ENCODE data around the gene GNAQ. TPM values are rescaled to one million over a fixed set of nuclear protein-coding genes. Genes with fewer than 3 reads are reported as not detected.

Gene GNAQ
- polyA plus RNA-seq, 1 of the 3 experiments (the other 2 are of a cell fraction) = 20.9 TPM

- H3K4me3 ChIP-seq (ENCODE audit: low read depth in 2 of 2, low read length in 1 of 2) = no peak overlapping the region
- DNase-seq = no peak
- H3K36me3 ChIP-seq (replicated peaks in 1 of 2; ENCODE audit: control insufficient read depth in 1 of 2, insufficient read depth in 2 of 2, low read length in 1 of 2) = no peaks in the 10 kb centered on the region
- H4K20me1 ChIP-seq (ENCODE audit: insufficient read depth) = peaks cover 3% of the 10 kb centered on the region
- ChIA-PET CTCF (no interaction called here), POLR2A (no interaction called here)
- H2AFZ ChIP-seq (ENCODE audit: low read depth) = no peak overlapping the region
- H3K4me2 ChIP-seq = peak overlapping the region; percentile 59; the same call in 1 of the 2 replicates
- H3K9me3 ChIP-seq = no peaks in the 10 kb centered on the region
- H3K9me2 ChIP-seq = no peaks in the 10 kb centered on the region
- peaks cover 10% of the 10 kb centered on the region for H3F3A ChIP-seq (replicated peaks; ENCODE audit: insufficient read depth)
- H3K79me2 ChIP-seq (ENCODE audit: insufficient read depth) = peaks cover 60% of the 10 kb centered on the region; the same call in 1 of the 2 replicates
- H3K27me3 ChIP-seq (ENCODE audit: insufficient read depth) = no peaks in the 10 kb centered on the region
- peaks cover 43 to 54% of the 10 kb centered on the region in 2 experiments; a peak in 3 of 4 replicates for H3K4me1 ChIP-seq (ENCODE audit: control insufficient read depth in 1 of 2, insufficient read depth in 2 of 2, low read depth in 1 of 2, low read length in 1 of 2)
- TF ChIP-seq FOSL2 (IDR thresholded peaks at IDR 0.05; ENCODE audit: borderline replicate concordance, low read depth) = no peak
- WGBS (ENCODE audit: low lambda C conversion rate) = 70% methylated on average over 2 of the region's 2 CpGs
- H3K9ac ChIP-seq = no peak overlapping the region
- peak overlapping the region in 1 of 2 experiments; percentile 55; a peak in 2 of 4 replicates for H3K27ac ChIP-seq (ENCODE audit: low read depth in 2 of 2, low read length in 1 of 2)
Measured at GRCh38 chr9:77847626-77848025, 184.0 kb downstream of the GNAQ start.

GRCh38 chr9:77847059-77847499, 184.5 kb downstream of the GNAQ start:
- peaks cover 57% of the 10 kb centered on the region; the same call in 1 of the 2 replicates for H3K79me2 ChIP-seq (ENCODE audit: insufficient read depth)
- no peak for TF ChIP-seq EZH2phosphoT487 (IDR thresholded peaks at IDR 0.05; ENCODE audit: borderline replicate concordance, low read depth)
- 0 out of 2 replicates have a peak, but pooled peaks have one; percentile 4 for TF ChIP-seq TCF12 (IDR thresholded peaks at IDR 0.05)
- no peak for TF ChIP-seq FOXJ3 (CRISPR knock-in tag; IDR thresholded peaks at IDR 0.05)
- POLR2A ChIA-PET = no interaction called here
- H2AFZ ChIP-seq (ENCODE audit: low read depth) = no peak overlapping the region
- WGBS (ENCODE audit: low lambda C conversion rate) = 78% methylated on average over 8 of the region's 8 CpGs
- H3K9me3 ChIP-seq = no peaks in the 10 kb centered on the region
- no peaks in the 10 kb centered on the region for H3K9me2 ChIP-seq
- H3K4me2 ChIP-seq = peak overlapping the region; percentile 59
- peaks cover 3% of the 10 kb centered on the region; the same call in 1 of the 2 replicates for H4K20me1 ChIP-seq (ENCODE audit: insufficient read depth)
- peaks cover 38 to 54% of the 10 kb centered on the region in 2 experiments; a peak in 3 of 4 replicates for H3K4me1 ChIP-seq (ENCODE audit: control insufficient read depth in 1 of 2, insufficient read depth in 2 of 2, low read depth in 1 of 2, low read length in 1 of 2)
- no peaks in the 10 kb centered on the region for H3K27me3 ChIP-seq (ENCODE audit: insufficient read depth)
- CTCF ChIA-PET = no interaction called here
- H3K36me3 ChIP-seq (replicated peaks in 1 of 2; ENCODE audit: control insufficient read depth in 1 of 2, insufficient read depth in 2 of 2, low read length in 1 of 2) = no peaks in the 10 kb centered on the region
- H3F3A ChIP-seq (replicated peaks; ENCODE audit: insufficient read depth) = peaks cover 10% of the 10 kb centered on the region
- no peak overlapping the region; a peak in 1 of 4 replicates for H3K4me3 ChIP-seq (ENCODE audit: low read depth in 2 of 2, low read length in 1 of 2)
- H3K9ac ChIP-seq = no peak overlapping the region
- DNase-seq = no peak
- H3K27ac ChIP-seq (ENCODE audit: low read depth in 2 of 2, low read length in 1 of 2) = peak overlapping the region in 1 of 2 experiments; percentile 55; a peak in 3 of 4 replicates

GRCh38 chr9:77844415-77844814, 187.2 kb downstream of the GNAQ start:
- Histone ChIP-seq H3K36me3 (replicated peaks in 1 of 2; ENCODE audit: control insufficient read depth in 1 of 2, insufficient read depth in 2 of 2, low read length in 1 of 2) (no peaks in the 10 kb centered on the region), H3K9me3 (no peaks in the 10 kb centered on the region), H3K9ac (no peak overlapping the region), H3K4me1 (ENCODE audit: control insufficient read depth in 1 of 2, insufficient read depth in 2 of 2, low read depth in 1 of 2, low read length in 1 of 2) (peaks cover 30 to 59% of the 10 kb centered on the region in 2 experiments), H3K9me2 (no peaks in the 10 kb centered on the region), H3K27ac (ENCODE audit: low read depth in 2 of 2, low read length in 1 of 2) (no peak overlapping the region), H3K4me2 (no peak overlapping the region), H3K79me2 (ENCODE audit: insufficient read depth) (peaks cover 60% of the 10 kb centered on the region; the same call in 1 of the 2 replicates), H3K4me3 (ENCODE audit: low read depth in 2 of 2, low read length in 1 of 2) (no peak overlapping the region), H3F3A (replicated peaks; ENCODE audit: insufficient read depth) (peaks cover 20% of the 10 kb centered on the region), H4K20me1 (ENCODE audit: insufficient read depth) (peaks cover 3% of the 10 kb centered on the region; the same call in 1 of the 2 replicates), H3K27me3 (ENCODE audit: insufficient read depth) (no peaks in the 10 kb centered on the region), H2AFZ (ENCODE audit: low read depth) (no peak overlapping the region)
- ChIA-PET CTCF (no interaction called here), POLR2A (no interaction called here)
- TF ChIP-seq RXRA (IDR thresholded peaks at IDR 0.05; ENCODE audit: borderline replicate concordance, low read depth) = no peak
- no peak for TF ChIP-seq ZBTB33 (IDR thresholded peaks at IDR 0.05; ENCODE audit: borderline replicate concordance, low read depth)
- no peak for TF ChIP-seq TCF12 (IDR thresholded peaks at IDR 0.05)
- no peak for TF ChIP-seq RAD21 (IDR thresholded peaks at IDR 0.05; ENCODE audit: low read length)
- TF ChIP-seq FOXJ3 (CRISPR knock-in tag; IDR thresholded peaks at IDR 0.05) = no peak
- TF ChIP-seq NFIC (IDR thresholded peaks at IDR 0.05; ENCODE audit: borderline replicate concordance) = no peak
- TF ChIP-seq IRF3 (IDR thresholded peaks at IDR 0.05; ENCODE audit: low read depth, low read length) = no peak
- no peak for TF ChIP-seq RFX5 (IDR thresholded peaks at IDR 0.05; ENCODE audit: low read length)
- TF ChIP-seq EP300 (IDR thresholded peaks at IDR 0.05; ENCODE audit: borderline replicate concordance in 1 of 2, low read depth in 1 of 2, low read length in 1 of 2) = no peak
- TF ChIP-seq YY1 (IDR thresholded peaks at IDR 0.05; ENCODE audit: low read depth) = no peak
- TF ChIP-seq NRF1 (IDR thresholded peaks at IDR 0.05; ENCODE audit: low read depth, low read length) = no peak
- TF ChIP-seq USF2 (IDR thresholded peaks at IDR 0.05; ENCODE audit: borderline replicate concordance, low read depth, low read length) = no peak
- no peak for DNase-seq
- 98% methylated on average over 4 of the region's 4 CpGs for WGBS (ENCODE audit: low lambda C conversion rate)

All from SK-N-SH (cell line).